GM21528 (cell line): ENCODE results near the gene KCNV2.
A peak's percentile ranks its signal among the peaks of the same experiment; 100 is the strongest.

Experiments used
- ATAC-seq: cut with Tn5 transposase; IDR thresholded peaks from one replicate; pipeline ENCODE4 v1.9.1; 2021; ENCODE audit warnings: mild to moderate bottlenecking, moderate library complexity; ENCODE audit not compliant: unreplicated experiment, low FRiP score

The KCNV2 gene

GRCh38 chr9:2718698-2719033 is 1.4 kb downstream of the KCNV2 start:
- ATAC-seq: no peak

- no peak for ATAC-seq
These were observed 2.9 kb downstream of the KCNV2 start for GRCh38 chr9:2720179-2720654.

- ATAC-seq: no peak
These were observed 5.4 kb downstream of the KCNV2 start for GRCh38 chr9:2722715-2723114.

- ATAC-seq: no peak
These were observed 6.2 kb downstream of the KCNV2 start for GRCh38 chr9:2723376-2724065.

GRCh38 chr9:2725126-2725525 is 7.8 kb downstream of the KCNV2 start:
- ATAC-seq: no peak

- no peak for ATAC-seq
These were observed 8.8 kb downstream of the KCNV2 start for GRCh38 chr9:2725898-2726649.

- no peak for ATAC-seq
These were observed 9.5 kb downstream of the KCNV2 start for GRCh38 chr9:2726650-2727340.

GRCh38 chr9:2727374-2727773 is 10.1 kb downstream of the KCNV2 start:
- no peak for ATAC-seq

GRCh38 chr9:2727966-2728613 is 10.8 kb downstream of the KCNV2 start:
- peak; percentile 72 for ATAC-seq

GRCh38 chr9:2729003-2729402 is 11.7 kb downstream of the KCNV2 start:
- ATAC-seq: no peak

- ATAC-seq: no peak
These were observed 12.4 kb downstream of the KCNV2 start for GRCh38 chr9:2729721-2730120.

GRCh38 chr9:2730971-2731370 is 13.7 kb downstream of the KCNV2 start:
- no peak for ATAC-seq

GRCh38 chr9:2732492-2732891 is 15.2 kb downstream of the KCNV2 start:
- no peak for ATAC-seq

GRCh38 chr9:2740616-2741015 is 23.3 kb downstream of the KCNV2 start:
- no peak for ATAC-seq

GRCh38 chr9:2741441-2742158 is 24.3 kb downstream of the KCNV2 start:
- no peak for ATAC-seq

GRCh38 chr9:2742214-2742613 is 24.9 kb downstream of the KCNV2 start:
- no peak for ATAC-seq

GRCh38 chr9:2743937-2744529 is 26.7 kb downstream of the KCNV2 start:
- ATAC-seq: no peak

- no peak for ATAC-seq
These were observed 28.5 kb downstream of the KCNV2 start for GRCh38 chr9:2745560-2746380.

GRCh38 chr9:2749485-2749884 is 32.2 kb downstream of the KCNV2 start:
- ATAC-seq: no peak
